Measurements from ENCODE around the gene GABBR2. TPM values are rescaled to one million over a fixed set of nuclear protein-coding genes. Genes with fewer than 3 reads are reported as not detected.

The GABBR2 gene
- total and polyA plus RNA-seq, 2 of the 8 experiments (the other 6 are each of a cell fraction or from before 2014, with no cell fraction given), result 0.50 to 1.2 TPM

GRCh38 chr9:98570663-98571440 is 137.9 kb downstream of the GABBR2 start (continued):
- no peak for TF ChIP-seq EP300 (IDR thresholded peaks at IDR 0.05; ENCODE audit: borderline replicate concordance in 1 of 2, low read depth in 2 of 2, low read length in 2 of 2)
- no peak for TF ChIP-seq JUND (IDR thresholded peaks at IDR 0.05; ENCODE audit: low read length)

Data from H1 (cell line).